Endothelial cell of umbilical vein (primary cell): ENCODE measurements around the gene TIGD1. TPM values are rescaled to one million over a fixed set of nuclear protein-coding genes. Genes with fewer than 3 reads are reported as not detected.

Source experiments
- BruUV-seq: library from RNA; stranded (reverse); fragments of 400-500 nt; replicated peaks from 2 replicates; lab custom pipeline; 2021; lab: Mats Ljungman, UMichigan
- CTCF ChIA-PET: fragments of 300-600, 350-600 bp; sonication (Branson Sonifier 250); formaldehyde crosslinking; loops from one replicate; lab custom pipeline; 2021; ENCODE audit warnings: antibody characterized with exemption, inconsistent platforms; lab: Charles Lee
- POLR2A ChIA-PET: fragments of 300-600, 350-600 bp; sonication (Branson Sonifier 250); formaldehyde crosslinking; loops from one replicate; lab custom pipeline; 2021; ENCODE audit warnings: antibody characterized with exemption, inconsistent platforms; lab: Charles Lee
- DNase-seq: peaks from one replicate; pipeline ENCODE4 v3.0.0-alpha.2; 2011; ENCODE audit warnings: low read depth, low spot score
- FAIRE-seq: peaks from 2 replicates; lab custom pipeline; 2011; peaks lifted over from hg19 to GRCh38; lab: Jason Lieb, UNC
- H2AFZ ChIP-seq: 2 replicates; pipeline ENCODE4 v1.6.0; 2012; ENCODE audit warnings: low read depth, low read length, control low read depth, inconsistent platforms
- H3K27ac ChIP-seq: 2 replicates; pipeline ENCODE4 v1.5.1; 2011; ENCODE audit warnings: low read depth, mild to moderate bottlenecking, control low read depth, low read length, moderate library complexity; ENCODE audit not compliant: insufficient read depth
- H3K27me3 ChIP-seq, 2 experiments: 2 replicates each; pipeline versions ENCODE4 v1.6.0 to v1.6.1; 2011; ENCODE audit warnings: low read length in 2 of 2, mixed read lengths in 1 of 2; ENCODE audit not compliant: control insufficient read depth in 2 of 2, insufficient read depth in 2 of 2
- H3K36me3 ChIP-seq, 2 experiments: 2 replicates in 1 of 2; 3 replicates in 1 of 2; pipeline ENCODE4 v1.5.1; 2011; ENCODE audit warnings: low read length in 2 of 2, mild to moderate bottlenecking in 1 of 2, moderate library complexity in 1 of 2; ENCODE audit not compliant: control insufficient read depth in 2 of 2, insufficient read depth in 2 of 2; ENCODE audit errors: extremely low read depth in 1 of 2
- H3K4me1 ChIP-seq: 3 replicates; pipeline ENCODE4 v1.5.1; 2011; ENCODE audit warnings: mild to moderate bottlenecking, low read length; ENCODE audit not compliant: control insufficient read depth, insufficient read depth; ENCODE audit errors: extremely low read depth
- H3K4me2 ChIP-seq: 2 replicates; pipeline ENCODE4 v1.6.1; 2011; ENCODE audit warnings: low read length, control low read depth, mixed read lengths; ENCODE audit not compliant: insufficient read depth
- H3K4me3 ChIP-seq, 3 experiments: fragments of 200-600 bp in 1 of 3; sonication (generic), shearing (Covaris generic) in 1 of 3; replicated peaks in 1 of 3; 2 replicates each; pipeline ENCODE4 v1.5.1; 2011 to 2016; ENCODE audit warnings: control low read depth in 3 of 3, low read length in 3 of 3, mild to moderate bottlenecking in 2 of 3, inconsistent platforms in 1 of 3, low read depth in 1 of 3, moderate library complexity in 1 of 3; ENCODE audit not compliant: insufficient read depth in 1 of 3
- H3K79me2 ChIP-seq: 2 replicates; pipeline ENCODE4 v1.6.0; 2012; ENCODE audit warnings: low read length, inconsistent platforms; ENCODE audit not compliant: control insufficient read depth, insufficient read depth
- H3K9ac ChIP-seq: replicated peaks from 2 replicates; pipeline ENCODE3; 2011; ENCODE audit warnings: low read length, control low read depth; ENCODE audit not compliant: insufficient read depth; ENCODE audit errors: extremely low read depth
- H3K9me1 ChIP-seq: replicated peaks from 3 replicates; pipeline ENCODE4 v1.6.0; 2011; ENCODE audit warnings: mild to moderate bottlenecking, low read length; ENCODE audit not compliant: control insufficient read depth, insufficient read depth; ENCODE audit errors: extremely low read depth
- H3K9me3 ChIP-seq: replicated peaks from 2 replicates; pipeline ENCODE4 v1.5.1; 2012; ENCODE audit warnings: low read length, inconsistent platforms; ENCODE audit not compliant: control insufficient read depth, insufficient read depth
- H4K20me1 ChIP-seq: replicated peaks from 2 replicates; pipeline ENCODE3; 2011; ENCODE audit warnings: mild to moderate bottlenecking, low read length; ENCODE audit not compliant: control insufficient read depth, insufficient read depth; ENCODE audit errors: extremely low read depth
- EZH2 ChIP-seq: IDR thresholded peaks from 2 replicates; pipeline ENCODE4 v1.6.1; 2012; ENCODE audit warnings: borderline replicate concordance, low read depth, mild to moderate bottlenecking, moderate library complexity, low read length, inconsistent platforms; ENCODE audit not compliant: severe bottlenecking
- FOS ChIP-seq: IDR thresholded peaks from 2 replicates; pipeline ENCODE4 v1.6.1; 2011; ENCODE audit warnings: mild to moderate bottlenecking, low read length, moderate library complexity, borderline replicate concordance; ENCODE audit not compliant: insufficient read depth
- GATA2 ChIP-seq: IDR thresholded peaks from 2 replicates; pipeline ENCODE4 v1.7.0; 2011; ENCODE audit warnings: low read depth, mild to moderate bottlenecking, moderate library complexity, mixed read lengths, low read length; ENCODE audit not compliant: insufficient read length, insufficient read depth
- JUN ChIP-seq: IDR thresholded peaks from 2 replicates; pipeline ENCODE4 v1.6.1; 2011; ENCODE audit warnings: borderline replicate concordance, low read depth; ENCODE audit not compliant: insufficient read length, insufficient read depth
- MYC ChIP-seq: IDR thresholded peaks from one replicate; pipeline ENCODE4 v1.6.1; 2011; ENCODE audit warnings: mild to moderate bottlenecking, low read depth, low read length
- POLR2A ChIP-seq: IDR thresholded peaks from 2 replicates; pipeline ENCODE4 v1.6.1; 2012; ENCODE audit warnings: low read depth, mild to moderate bottlenecking, control low read depth, low read length
- POLR2AphosphoS5 ChIP-seq: IDR thresholded peaks from 2 replicates; pipeline ENCODE4 v1.6.1; 2012; ENCODE audit warnings: low read depth, mild to moderate bottlenecking, control low read depth, low read length, moderate library complexity; ENCODE audit not compliant: insufficient read depth
- dilution Hi-C: fragments of 300-500 bp; cut with MboI; formaldehyde crosslinking; loops from one replicate; pipeline ENCODE4 v1.15.0; 2019; ENCODE audit warnings: low sequenced_read_pairs; ENCODE audit not compliant: extremely low pct_ligation_motif_present
- intact Hi-C: fragments of 100-400 bp; cut with micrococcal nuclease; formaldehyde crosslinking; loops from one replicate; pipeline ENCODE4 v1.10.0; 2022
- polyA plus RNA-seq, 4 experiments: library from polyadenylated mRNA; depleted of rRNA in 3 of 4; stranded (reverse) in 3 of 4; unstranded in 1 of 4; fragments of >200 nt; gene quantifications; 2 replicates each; pipeline versions ENCODE4 v1.2.1 to v1.2.3, GENCODE V29; 2011 to 2012; ENCODE audit warnings: missing spikeins in 1 of 4
- total RNA-seq: library from RNA; stranded (reverse); gene quantifications from 2 replicates; pipeline ENCODE4 v1.2.3, GENCODE V29; 2021
- TF ChIP-seq, protein P1 (sequence below), 2 donors: IDR thresholded peaks; 1 replicate in 1 of 2; 2 replicates in 1 of 2; pipeline ENCODE4 v1.5.1; 2011; ENCODE audit warnings: low read length in 2 of 2, mild to moderate bottlenecking in 2 of 2, moderate library complexity in 2 of 2, control low read depth in 1 of 2, inconsistent platforms in 1 of 2, low read depth in 1 of 2; ENCODE audit not compliant: insufficient read depth in 1 of 2; ENCODE audit errors: extremely low read depth in 1 of 2
- TF ChIP-seq, protein P2 (sequence below): IDR thresholded peaks from 2 replicates; pipeline ENCODE4 v1.6.1; 2011; ENCODE audit not compliant: insufficient read depth, insufficient read length

TIGD1 gene
- total and polyA plus RNA-seq, 2 donors (not counting 3 experiments of a cell fraction or from before 2014, with no cell fraction given) = 1.6 to 3.3 TPM

DNA sequence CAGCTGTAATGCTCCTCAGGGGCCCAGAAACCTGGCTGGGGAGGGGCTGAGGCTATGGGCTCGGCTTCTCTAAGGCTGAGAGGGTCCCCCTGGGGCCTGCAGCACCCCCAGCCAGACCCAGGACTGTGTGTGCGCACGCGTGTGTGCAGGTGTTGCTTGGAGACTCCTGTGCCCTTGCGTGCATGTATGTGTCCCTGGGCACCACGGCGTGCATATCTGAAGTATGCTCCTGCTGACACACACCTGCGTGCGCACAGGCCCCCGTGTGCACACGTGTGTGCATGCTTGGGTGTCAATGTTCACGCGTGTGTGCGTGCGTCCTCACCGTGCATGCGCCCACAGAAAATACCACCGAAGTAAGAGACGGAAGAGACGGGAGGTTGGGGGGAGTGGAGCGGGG, 47.8 kb downstream of the TIGD1 start:
- intact Hi-C loops = no loop called here
- no peaks in the 10 kb centered on the region for H3K4me1 ChIP-seq
- H4K20me1 ChIP-seq = no peaks in the 10 kb centered on the region
- H3K79me2 ChIP-seq = no peaks in the 10 kb centered on the region
- DNase-seq (no peak), FAIRE-seq (no peak)
- H2AFZ ChIP-seq = no peak overlapping the region
- POLR2A ChIA-PET = no interaction called here
- no peak overlapping the region for H3K9ac ChIP-seq
- no peaks in the 10 kb centered on the region for H3K36me3 ChIP-seq
- peaks cover 35% of the 10 kb centered on the region in 2 experiments for H3K27me3 ChIP-seq
- H3K9me1 ChIP-seq = no peaks in the 10 kb centered on the region
- no peaks in the 10 kb centered on the region for H3K9me3 ChIP-seq
- CTCF ChIA-PET = interaction anchor here (1.1 kb wide), 1 partner anchor 602 kb away, joined by 4 read pairs; no protein-coding TSS in a partner anchor
- no peak overlapping the region for H3K4me3 ChIP-seq
- no peak overlapping the region for H3K4me2 ChIP-seq
- dilution Hi-C loops = no loop called here
- no TSS peak for BruUV-seq
- TF ChIP-seq EZH2 (no peak), JUN (no peak), GATA2 (no peak), POLR2A (no peak), MYC (no peak), FOS (no peak), POLR2AphosphoS5 (no peak)
- TF ChIP-seq, protein P1, sequence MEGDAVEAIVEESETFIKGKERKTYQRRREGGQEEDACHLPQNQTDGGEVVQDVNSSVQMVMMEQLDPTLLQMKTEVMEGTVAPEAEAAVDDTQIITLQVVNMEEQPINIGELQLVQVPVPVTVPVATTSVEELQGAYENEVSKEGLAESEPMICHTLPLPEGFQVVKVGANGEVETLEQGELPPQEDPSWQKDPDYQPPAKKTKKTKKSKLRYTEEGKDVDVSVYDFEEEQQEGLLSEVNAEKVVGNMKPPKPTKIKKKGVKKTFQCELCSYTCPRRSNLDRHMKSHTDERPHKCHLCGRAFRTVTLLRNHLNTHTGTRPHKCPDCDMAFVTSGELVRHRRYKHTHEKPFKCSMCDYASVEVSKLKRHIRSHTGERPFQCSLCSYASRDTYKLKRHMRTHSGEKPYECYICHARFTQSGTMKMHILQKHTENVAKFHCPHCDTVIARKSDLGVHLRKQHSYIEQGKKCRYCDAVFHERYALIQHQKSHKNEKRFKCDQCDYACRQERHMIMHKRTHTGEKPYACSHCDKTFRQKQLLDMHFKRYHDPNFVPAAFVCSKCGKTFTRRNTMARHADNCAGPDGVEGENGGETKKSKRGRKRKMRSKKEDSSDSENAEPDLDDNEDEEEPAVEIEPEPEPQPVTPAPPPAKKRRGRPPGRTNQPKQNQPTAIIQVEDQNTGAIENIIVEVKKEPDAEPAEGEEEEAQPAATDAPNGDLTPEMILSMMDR (IDR thresholded peaks at IDR 0.05; ENCODE audit: extremely low read depth in 1 of 2, insufficient read depth in 1 of 2, low read depth in 1 of 2, low read length in 2 of 2) = no peak
- TF ChIP-seq, protein P2, sequence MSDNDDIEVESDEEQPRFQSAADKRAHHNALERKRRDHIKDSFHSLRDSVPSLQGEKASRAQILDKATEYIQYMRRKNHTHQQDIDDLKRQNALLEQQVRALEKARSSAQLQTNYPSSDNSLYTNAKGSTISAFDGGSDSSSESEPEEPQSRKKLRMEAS = no peak
- H3K27ac ChIP-seq = no peak overlapping the region
